ENCODE measurements around the gene TNFRSF25.

Gene TNFRSF25

DNA sequence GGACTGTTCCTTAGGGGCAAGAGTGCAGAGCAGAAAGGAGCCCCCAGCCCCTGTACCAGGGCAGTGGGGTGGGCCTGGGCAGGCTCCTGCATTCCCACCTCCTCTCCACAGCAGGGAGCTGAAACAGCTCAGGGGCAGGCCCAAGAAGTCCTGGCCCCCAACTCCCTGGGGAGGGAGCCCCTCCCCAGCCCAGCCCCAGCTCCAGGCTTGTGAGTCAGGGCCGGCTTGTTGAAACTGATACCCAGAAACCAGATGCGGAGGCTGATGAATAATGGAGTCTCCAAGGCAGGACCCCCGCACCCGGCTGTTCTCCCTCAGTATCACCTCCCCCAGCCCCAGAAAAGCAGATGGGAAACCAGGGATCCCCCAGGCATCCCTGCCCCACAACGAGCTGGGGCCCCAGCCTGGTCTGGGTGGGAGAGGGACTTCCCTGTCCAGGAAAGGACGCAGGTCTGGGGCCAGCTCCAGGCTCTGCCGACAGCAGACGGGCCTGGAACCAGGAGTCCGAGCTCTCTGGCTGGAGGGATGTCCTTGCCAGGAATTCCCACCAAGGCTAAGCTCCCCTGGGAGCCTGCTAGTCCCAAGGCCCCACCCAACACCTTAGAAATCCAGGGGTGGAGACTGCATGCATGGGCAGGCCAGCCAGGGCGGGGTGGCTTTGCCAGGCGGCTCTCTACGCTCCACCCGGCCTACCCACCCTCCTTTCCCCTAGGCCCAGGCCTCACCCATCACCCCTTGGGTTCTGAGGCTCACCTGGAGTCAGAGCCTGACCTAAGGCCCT is 22.8 kb upstream of the TNFRSF25 start:
- Mint-ChIP-seq H3K27me3 (peaks cover 84% of the 10 kb centered on the region), H3K9me3 (no peaks in the 10 kb centered on the region), H3K36me3 (ENCODE audit: low read depth) (no peaks in the 10 kb centered on the region), H3K4me1 (ENCODE audit: low read depth) (peaks cover 32% of the 10 kb centered on the region), H3K4me3 (no peak overlapping the region), H3K27ac (no peak overlapping the region)
- intact Hi-C loops (cut with micrococcal nuclease) = no loop called here

DNA sequence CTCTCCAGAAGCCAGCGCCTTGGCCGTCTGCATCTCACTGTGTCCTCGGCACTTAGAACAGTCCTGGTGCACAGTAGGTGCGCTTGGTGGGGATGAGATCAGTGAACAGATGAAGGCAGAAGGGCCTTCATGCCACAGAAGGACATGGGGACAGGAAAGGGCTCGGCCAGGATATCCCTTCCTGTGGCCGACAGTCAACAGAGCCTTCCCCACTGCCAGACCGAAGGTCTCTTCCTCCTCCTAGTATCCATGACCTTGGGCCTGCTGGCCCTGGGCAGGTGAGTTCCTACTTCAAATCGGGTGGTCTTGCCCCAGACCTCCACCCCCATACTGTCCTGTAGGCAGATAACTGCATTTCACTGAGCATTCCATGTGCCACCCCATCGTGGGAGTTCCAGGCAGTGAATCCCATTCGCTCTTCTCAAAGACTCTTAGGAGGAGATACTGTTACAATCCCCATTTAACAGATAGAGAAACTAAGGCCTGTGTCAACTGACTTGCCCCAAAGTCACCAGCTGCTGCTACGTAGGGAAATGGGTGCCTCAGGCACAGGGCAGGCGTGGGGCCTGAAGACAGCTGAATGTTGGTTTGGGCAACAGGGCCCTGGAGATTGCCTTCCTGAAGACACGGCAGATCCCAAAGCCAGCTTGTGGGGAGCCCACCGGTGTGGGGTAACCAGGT is 22.0 kb upstream of the TNFRSF25 start:
- Mint-ChIP-seq H3K4me1 (ENCODE audit: low read depth) (peaks cover 27% of the 10 kb centered on the region), H3K27ac (no peak overlapping the region), H3K27me3 (peaks cover 88% of the 10 kb centered on the region), H3K9me3 (no peaks in the 10 kb centered on the region), H3K36me3 (ENCODE audit: low read depth) (no peaks in the 10 kb centered on the region), H3K4me3 (no peak overlapping the region)
- intact Hi-C loops (cut with micrococcal nuclease) = no loop called here

DNA sequence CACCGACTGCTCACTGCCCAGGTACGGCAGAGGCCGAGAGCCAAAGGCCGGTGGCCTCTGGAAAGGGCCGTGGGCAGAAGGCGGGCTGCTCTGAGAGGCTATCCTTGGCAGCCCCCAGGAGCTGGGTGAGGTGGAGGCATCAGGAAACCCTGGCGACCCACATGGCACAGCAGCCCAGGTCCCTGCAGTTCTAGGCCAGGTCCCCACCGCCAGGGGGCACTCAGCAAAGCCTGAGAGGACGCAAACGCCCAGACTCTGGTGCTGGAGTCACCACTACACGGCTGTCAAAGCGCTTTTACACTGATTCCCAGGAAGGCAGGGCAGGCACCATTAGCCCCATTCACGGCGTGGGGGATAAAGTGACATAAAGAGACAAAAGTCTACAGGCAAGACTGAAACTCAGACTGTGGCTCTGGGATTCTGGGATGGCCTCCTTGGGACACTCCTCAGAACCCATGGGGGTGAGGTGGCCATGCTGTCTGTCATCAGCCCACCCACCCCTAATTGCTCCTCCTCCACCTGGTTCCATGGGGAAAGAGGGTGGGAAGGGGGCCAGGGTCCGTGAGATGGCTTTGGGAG is 20.5 kb upstream of the TNFRSF25 start:
- no peaks in the 10 kb centered on the region for H3K36me3 Mint-ChIP-seq (ENCODE audit: low read depth)
- no peak overlapping the region for H3K4me3 Mint-ChIP-seq
- peaks cover 84% of the 10 kb centered on the region for H3K27me3 Mint-ChIP-seq
- H3K27ac Mint-ChIP-seq = no peak overlapping the region
- intact Hi-C loops (cut with micrococcal nuclease) = loop anchor here (1.0 kb wide), 1 partner anchor 160 kb away; no protein-coding TSS in a partner anchor
- peaks cover 17% of the 10 kb centered on the region for H3K4me1 Mint-ChIP-seq (ENCODE audit: low read depth)
- H3K9me3 Mint-ChIP-seq = no peaks in the 10 kb centered on the region

DNA sequence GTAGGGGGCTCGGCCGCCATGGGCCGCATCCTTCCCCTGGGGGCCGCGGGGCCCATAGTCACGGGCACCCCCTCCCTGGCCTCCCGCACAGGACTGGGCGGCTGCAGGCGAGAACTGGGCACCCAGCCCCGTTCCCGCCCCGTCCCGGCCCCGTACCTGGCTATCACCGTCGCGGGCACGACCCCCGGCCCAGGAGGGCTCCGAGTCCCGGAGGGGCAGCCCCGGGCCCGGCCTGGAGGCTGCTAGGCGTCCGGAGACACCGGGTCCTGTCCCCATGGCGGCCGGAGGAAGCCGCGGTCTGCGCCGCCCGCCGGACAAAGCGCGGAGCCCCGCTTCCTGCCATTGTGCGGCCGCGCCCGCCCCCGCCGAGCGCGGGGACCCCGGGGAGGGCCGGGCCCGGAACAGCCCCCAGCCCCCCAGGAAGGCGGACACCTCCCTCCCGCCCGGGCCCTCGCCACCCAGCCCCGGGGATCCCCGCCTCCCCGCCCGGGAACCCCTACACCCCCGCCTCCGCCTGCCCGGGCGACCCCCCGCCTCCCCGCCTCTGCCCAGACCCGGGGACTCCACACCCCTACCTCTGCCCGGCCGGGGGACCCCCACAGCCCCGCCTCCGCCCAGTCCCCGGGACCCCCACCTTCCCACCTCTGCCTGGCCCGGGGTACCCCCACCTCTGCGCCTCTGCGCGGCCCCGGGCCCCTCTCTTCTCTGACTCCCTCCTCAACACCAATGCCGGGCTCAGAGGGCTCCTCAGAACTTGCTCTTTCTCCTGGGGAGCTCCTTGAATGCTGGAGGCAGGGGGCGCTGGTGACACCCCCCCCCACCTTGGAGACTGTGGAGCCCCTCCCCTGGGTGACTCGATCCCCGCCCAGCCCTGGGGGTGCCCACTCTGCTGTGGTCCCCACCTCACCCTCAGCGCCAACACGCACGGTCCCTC is 19.5 kb upstream of the TNFRSF25 start:
- H3K27ac Mint-ChIP-seq = no peak overlapping the region
- no peaks in the 10 kb centered on the region for H3K9me3 Mint-ChIP-seq
- intact Hi-C loops (cut with micrococcal nuclease) = loop anchor here (1.0 kb wide), 1 partner anchor 161 kb away; no protein-coding TSS in a partner anchor
- peaks cover 77% of the 10 kb centered on the region for H3K27me3 Mint-ChIP-seq
- peaks cover 12% of the 10 kb centered on the region for H3K4me1 Mint-ChIP-seq (ENCODE audit: low read depth)
- no peaks in the 10 kb centered on the region for H3K36me3 Mint-ChIP-seq (ENCODE audit: low read depth)
- H3K4me3 Mint-ChIP-seq = no peak overlapping the region

DNA sequence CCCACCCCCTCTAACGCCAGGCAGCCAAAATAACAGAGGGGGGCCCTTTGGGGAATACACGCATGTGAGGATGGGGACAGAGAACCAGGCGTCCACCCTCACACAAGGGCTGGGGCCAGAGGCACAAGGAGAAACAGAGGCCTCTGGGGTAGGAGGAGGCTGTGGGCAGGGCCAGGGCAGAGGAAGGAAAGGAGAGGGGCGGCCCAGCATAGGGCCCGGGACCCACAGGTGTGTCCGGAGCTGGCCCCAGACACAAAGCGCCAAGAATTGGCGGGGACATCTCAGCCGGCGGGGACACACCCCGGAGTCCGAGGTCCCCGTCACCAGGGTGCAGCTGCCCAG is 18.8 kb upstream of the TNFRSF25 start:
- intact Hi-C loops (cut with micrococcal nuclease) = no loop called here
- H3K27me3 Mint-ChIP-seq = peaks cover 72% of the 10 kb centered on the region
- no peaks in the 10 kb centered on the region for H3K36me3 Mint-ChIP-seq (ENCODE audit: low read depth)
- H3K27ac Mint-ChIP-seq = no peak overlapping the region
- H3K4me1 Mint-ChIP-seq (ENCODE audit: low read depth) = peaks cover 7% of the 10 kb centered on the region
- H3K4me3 Mint-ChIP-seq = no peak overlapping the region
- H3K9me3 Mint-ChIP-seq = no peaks in the 10 kb centered on the region

DNA sequence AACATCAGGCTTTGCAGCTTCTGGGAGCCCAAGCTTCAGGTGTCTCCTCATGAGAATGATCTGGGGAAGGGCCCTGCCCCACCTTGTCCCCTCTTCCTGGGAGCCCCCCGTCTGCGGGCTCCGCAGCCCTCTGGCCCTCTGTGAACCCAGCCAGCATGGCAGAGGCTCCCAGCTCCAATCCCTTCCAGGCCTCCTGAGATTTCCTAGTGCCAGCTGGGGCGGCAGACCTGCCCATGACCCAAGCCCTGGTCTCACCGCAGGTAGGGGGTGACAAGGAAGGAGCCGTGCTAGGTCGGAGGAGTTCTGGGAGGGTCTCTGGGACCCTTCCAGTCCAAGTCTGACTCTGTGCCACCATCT is 17.8 kb upstream of the TNFRSF25 start:
- Mint-ChIP-seq H3K36me3 (ENCODE audit: low read depth) (no peaks in the 10 kb centered on the region), H3K27ac (no peak overlapping the region), H3K4me1 (ENCODE audit: low read depth) (peaks cover 5% of the 10 kb centered on the region), H3K4me3 (no peak overlapping the region), H3K9me3 (no peaks in the 10 kb centered on the region), H3K27me3 (peaks cover 67% of the 10 kb centered on the region)
- intact Hi-C loops (cut with micrococcal nuclease) = no loop called here

DNA sequence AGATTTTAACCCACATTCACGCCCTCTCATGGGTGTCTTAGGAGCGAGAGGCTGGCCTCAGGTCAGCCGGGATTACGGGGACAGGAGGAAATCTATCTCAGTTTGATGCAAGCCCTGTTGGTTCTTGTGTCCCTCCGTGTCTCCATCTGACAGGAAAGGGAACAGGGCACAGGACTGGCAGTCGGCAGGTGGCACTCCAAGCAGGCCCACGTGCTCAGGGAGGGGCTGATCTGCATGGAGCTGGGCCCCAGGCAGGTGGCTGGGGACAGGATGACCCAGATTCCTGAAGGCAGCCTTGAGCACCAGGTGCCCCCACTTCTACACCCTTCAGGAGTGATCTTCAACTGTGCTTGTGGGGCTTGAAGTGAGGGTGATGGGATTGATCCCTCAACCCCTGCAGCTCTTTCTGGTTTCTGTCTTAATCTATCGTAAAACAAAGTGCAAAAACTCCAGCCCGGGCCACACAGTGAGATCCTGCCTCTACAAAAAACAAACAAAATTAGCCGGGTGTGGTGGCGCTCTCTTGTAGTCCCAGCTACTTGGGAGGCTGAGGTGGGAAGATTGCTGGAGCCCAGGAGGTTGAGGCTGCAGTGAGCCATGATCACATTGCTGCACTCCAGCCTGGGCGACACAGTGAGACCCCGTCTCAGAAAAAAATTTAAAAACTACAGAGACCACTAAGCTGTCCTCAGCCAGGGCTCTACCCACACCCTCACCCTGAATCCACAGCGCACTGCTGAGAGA is 17.2 kb upstream of the TNFRSF25 start:
- Mint-ChIP-seq H3K9me3 (no peaks in the 10 kb centered on the region), H3K4me1 (ENCODE audit: low read depth) (peaks cover 5% of the 10 kb centered on the region)
- intact Hi-C loops (cut with micrococcal nuclease) = no loop called here

DNA sequence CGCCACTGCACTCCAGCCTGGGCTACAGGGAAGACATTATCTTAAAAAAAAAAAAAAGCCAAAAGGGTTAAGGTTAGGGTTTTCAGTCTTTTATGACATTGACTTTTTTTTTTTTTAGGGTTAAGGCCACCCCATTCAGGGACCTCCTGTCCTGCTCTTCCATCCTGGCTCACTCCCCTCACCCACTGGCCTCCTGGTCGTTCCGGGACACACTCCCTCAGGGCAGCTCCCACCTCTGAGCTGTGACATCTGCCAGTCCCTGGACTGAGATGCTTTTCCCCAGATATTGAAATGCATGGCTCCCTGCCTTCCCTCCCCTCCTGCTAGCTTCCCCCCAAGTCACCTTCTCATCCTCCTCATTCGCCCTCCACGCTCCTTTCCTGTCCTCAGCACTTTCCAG is 15.8 kb upstream of the TNFRSF25 start:
- H3K27me3 Mint-ChIP-seq = peaks cover 49% of the 10 kb centered on the region
- H3K4me3 Mint-ChIP-seq = no peak overlapping the region
- intact Hi-C loops (cut with micrococcal nuclease) = no loop called here
- peaks cover 5% of the 10 kb centered on the region for H3K4me1 Mint-ChIP-seq (ENCODE audit: low read depth)
- no peaks in the 10 kb centered on the region for H3K36me3 Mint-ChIP-seq (ENCODE audit: low read depth)
- no peaks in the 10 kb centered on the region for H3K9me3 Mint-ChIP-seq
- H3K27ac Mint-ChIP-seq = no peak overlapping the region

More for the DNA sequence above, 17.2 kb upstream of the TNFRSF25 start:
- Mint-ChIP-seq H3K36me3 (ENCODE audit: low read depth) (no peaks in the 10 kb centered on the region), H3K27me3 (peaks cover 62% of the 10 kb centered on the region), H3K4me3 (no peak overlapping the region), H3K27ac (no peak overlapping the region)

DNA sequence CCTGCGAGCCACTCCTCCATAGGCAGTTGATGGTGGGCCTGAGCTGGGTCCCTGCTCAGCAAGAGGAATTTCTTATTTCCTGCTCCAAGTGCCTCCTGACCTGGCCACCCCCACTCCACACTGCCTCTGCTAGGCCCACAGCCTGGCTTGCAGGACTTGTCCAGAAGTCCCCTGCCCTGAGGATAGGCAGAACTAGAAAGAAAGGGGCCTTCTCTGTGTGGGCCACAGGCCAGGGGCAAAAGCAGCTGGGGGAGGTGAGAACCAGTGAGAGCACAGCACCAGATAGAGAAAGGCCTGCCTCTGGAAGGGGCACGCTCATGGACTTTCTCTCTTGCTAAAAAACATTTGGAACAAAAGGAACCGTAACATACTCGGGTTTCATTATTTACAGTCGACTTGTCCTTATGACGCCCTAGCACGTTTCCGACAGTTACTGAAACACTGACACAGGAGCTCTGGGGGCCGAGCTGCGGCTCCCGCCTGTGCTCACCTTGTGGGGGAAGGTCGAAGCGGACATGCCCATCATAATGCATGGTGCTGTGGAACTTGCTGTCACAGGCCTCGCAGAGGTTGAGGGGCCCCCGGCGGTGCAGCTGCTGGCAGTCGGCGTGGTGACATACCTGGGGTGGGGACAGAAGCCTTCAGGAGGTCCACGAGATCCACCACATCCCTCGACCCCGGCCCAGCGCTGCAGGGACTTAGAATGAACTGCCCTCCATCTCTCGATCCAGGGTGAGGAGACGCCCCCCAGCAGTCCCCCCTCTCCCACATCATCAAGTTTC is 11.3 kb upstream of the TNFRSF25 start:
- Mint-ChIP-seq H3K4me1 (ENCODE audit: low read depth) (peaks cover 9% of the 10 kb centered on the region), H3K4me3 (no peak overlapping the region), H3K9me3 (no peaks in the 10 kb centered on the region), H3K36me3 (ENCODE audit: low read depth) (peaks cover 6% of the 10 kb centered on the region), H3K27me3 (peaks cover 19% of the 10 kb centered on the region), H3K27ac (no peak overlapping the region)
- intact Hi-C loops (cut with micrococcal nuclease) = no loop called here

DNA sequence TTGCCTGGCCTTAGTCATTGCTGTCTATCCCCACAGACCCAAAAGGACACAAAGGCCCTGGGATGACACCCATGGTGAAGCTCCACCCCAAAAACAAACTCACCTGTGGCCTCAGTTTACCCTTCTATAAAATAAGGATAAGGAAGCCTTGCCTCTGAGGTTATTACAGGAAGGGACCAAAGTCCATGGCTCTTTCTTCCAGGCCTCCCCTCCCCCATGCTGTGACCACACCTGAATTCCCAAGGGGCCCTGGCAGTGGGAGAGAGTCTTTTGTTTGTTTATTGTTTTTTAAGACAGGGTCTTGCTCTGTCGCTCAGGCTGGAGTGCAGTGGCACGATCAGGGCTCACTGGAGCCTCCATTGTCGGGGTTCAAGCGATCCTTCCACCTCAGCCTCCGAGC is 10.5 kb upstream of the TNFRSF25 start:
- peaks cover 6% of the 10 kb centered on the region for H3K36me3 Mint-ChIP-seq (ENCODE audit: low read depth)
- no peak overlapping the region for H3K4me3 Mint-ChIP-seq
- H3K4me1 Mint-ChIP-seq (ENCODE audit: low read depth) = peaks cover 9% of the 10 kb centered on the region
- H3K9me3 Mint-ChIP-seq = no peaks in the 10 kb centered on the region
- H3K27ac Mint-ChIP-seq = no peak overlapping the region
- H3K27me3 Mint-ChIP-seq = peaks cover 14% of the 10 kb centered on the region
- intact Hi-C loops (cut with micrococcal nuclease) = no loop called here

DNA sequence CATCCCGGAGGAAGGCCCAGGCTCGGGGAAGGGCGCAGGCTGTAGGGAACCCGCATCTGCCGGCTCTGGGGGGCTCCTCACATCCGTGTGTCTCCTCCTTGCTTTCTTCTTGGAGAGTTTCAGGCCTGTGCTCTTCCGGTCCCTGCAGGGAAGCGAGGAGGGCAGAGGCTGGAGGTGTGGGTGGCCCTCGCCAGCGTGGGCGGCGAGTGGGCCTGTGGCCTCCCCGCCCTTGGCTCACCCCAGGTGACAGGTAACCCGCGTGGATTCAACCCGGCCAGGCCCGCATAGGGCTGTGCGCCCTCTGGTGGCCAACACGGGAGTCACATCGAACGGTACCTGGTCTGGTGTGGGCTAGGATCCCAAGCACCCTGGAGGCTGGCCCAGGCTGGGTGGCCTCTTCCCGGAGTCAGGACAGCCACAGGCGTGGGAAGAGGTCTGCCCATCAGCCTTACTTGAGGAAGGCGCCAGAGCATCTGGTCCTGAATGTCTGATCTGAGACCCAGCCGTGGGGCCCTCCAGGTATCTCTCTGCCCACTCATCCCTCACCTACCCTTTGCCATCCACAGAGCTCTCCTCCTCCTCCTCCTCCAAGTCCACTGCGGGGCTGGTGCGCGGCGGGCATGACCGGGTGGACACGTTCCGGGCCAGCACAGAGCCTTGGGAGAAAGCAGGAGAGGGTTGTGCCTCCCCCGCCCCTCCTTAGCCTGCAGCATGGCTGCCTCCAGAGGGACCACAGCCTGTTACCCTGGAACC is 9.6 kb upstream of the TNFRSF25 start:
- intact Hi-C loops (cut with micrococcal nuclease) = no loop called here
- peaks cover 6% of the 10 kb centered on the region for H3K36me3 Mint-ChIP-seq (ENCODE audit: low read depth)
- no peak overlapping the region for H3K4me3 Mint-ChIP-seq
- no peaks in the 10 kb centered on the region for H3K9me3 Mint-ChIP-seq
- no peak overlapping the region for H3K27ac Mint-ChIP-seq
- H3K4me1 Mint-ChIP-seq (ENCODE audit: low read depth) = peaks cover 9% of the 10 kb centered on the region
- H3K27me3 Mint-ChIP-seq = peaks cover 10% of the 10 kb centered on the region

DNA sequence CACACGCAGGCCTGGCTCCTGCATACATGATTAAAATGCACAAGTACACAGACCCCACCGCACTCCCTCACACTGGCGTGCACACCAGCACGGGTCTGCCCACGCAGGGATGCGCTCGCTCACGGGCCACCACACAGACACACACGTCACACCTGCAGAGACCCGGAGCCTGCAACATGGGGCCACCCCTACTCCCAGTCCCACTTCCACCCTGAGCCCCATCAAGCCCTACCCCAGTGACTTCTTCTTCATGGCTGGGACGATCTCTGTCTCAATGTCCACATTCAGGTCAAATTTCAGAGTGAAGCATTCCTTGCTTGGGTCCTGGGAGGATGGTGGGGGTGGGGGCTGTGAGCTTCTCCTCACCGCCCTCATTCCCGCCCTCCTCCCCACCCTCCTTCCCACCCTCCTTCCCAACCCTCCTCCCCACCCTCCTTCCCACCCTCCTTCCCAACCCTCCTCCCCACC is 8.9 kb upstream of the TNFRSF25 start:
- Mint-ChIP-seq H3K27me3 (peaks cover 8% of the 10 kb centered on the region), H3K9me3 (no peaks in the 10 kb centered on the region), H3K4me3 (no peak overlapping the region), H3K27ac (no peak overlapping the region), H3K4me1 (ENCODE audit: low read depth) (peaks cover 9% of the 10 kb centered on the region), H3K36me3 (ENCODE audit: low read depth) (peaks cover 6% of the 10 kb centered on the region)
- intact Hi-C loops (cut with micrococcal nuclease) = no loop called here

Data from dendritic cell treated with granulocyte-macrophage colony-stimulating factor and Interleukin-4, amounts not matched to agents 40 ng/mL and 50 ng/mL, for 4 days (primary cell).